K562 (cell line): Measurements from ENCODE around the gene CSNK1G2. TPM values are rescaled to one million over a fixed set of nuclear protein-coding genes. Genes with fewer than 3 reads are reported as not detected.
A peak's percentile ranks its signal among the peaks of the same experiment; 100 is the strongest.

Experiments
- ATAC-seq: fragments of 200-7000 bp; cut with Tn5 transposase; 3 replicates; pipeline ENCODE4 v1.9.1; 2020; ENCODE audit warnings: moderate library complexity
- BruUV-seq: library from RNA; stranded (reverse); fragments of 400-500 nt; replicated peaks from 2 replicates; lab custom pipeline; 2021; lab: Mats Ljungman, UMichigan
- CTCF ChIA-PET: fragments of 300-600 bp; formaldehyde crosslinking; extraction: SDS; loops from one replicate; lab custom pipeline; 2021; ENCODE audit warnings: low intra/inter-chr PET ratio; lab: Yijun Ruan, JAX
- POLR2A ChIA-PET: fragments of 300-600, 350-650 bp; sonication (Branson Sonifier 250); formaldehyde crosslinking; extraction: SDS; loops from one replicate; lab custom pipeline; 2021; ENCODE audit warnings: antibody characterized with exemption, inconsistent platforms; lab: Yijun Ruan, JAX
- DNase-seq, 4 experiments: peaks; one replicate each; pipeline versions ENCODE4 v3.0.0 to v3.0.0-alpha.2; 2011 to 2018; ENCODE audit warnings: low spot score in 3 of 4, mixed read lengths in 3 of 4; ENCODE audit errors: extremely low read depth in 1 of 4
- FAIRE-seq: peaks from 2 replicates; lab custom pipeline; 2011; peaks lifted over from hg19 to GRCh38; lab: Jason Lieb, UNC
- H2AFZ ChIP-seq: 2 replicates; pipeline ENCODE4 v1.6.0; 2011; ENCODE audit warnings: low read depth, low read length, control low read depth, inconsistent platforms
- H3K27ac ChIP-seq: fragments of 200-600 bp; 3 replicates; pipeline ENCODE4 v1.8.0; 2011; ENCODE audit warnings: low read depth, mild to moderate bottlenecking, control low read depth, inconsistent platforms, low read length, moderate library complexity, mixed read lengths; ENCODE audit errors: extremely low read depth
- H3K27me3 ChIP-seq, 2 experiments: fragments of 300-600 bp in 1 of 2; 2 replicates in 1 of 2; 3 replicates in 1 of 2; pipeline versions ENCODE4 v1.6.0 to v1.8.0; 2011; ENCODE audit warnings: inconsistent platforms in 2 of 2, low read length in 2 of 2, mild to moderate bottlenecking in 1 of 2, mixed read lengths in 1 of 2, moderate library complexity in 1 of 2; ENCODE audit not compliant: control insufficient read depth in 2 of 2, insufficient read depth in 2 of 2
- H3K36me3 ChIP-seq: fragments of 300-600 bp; 3 replicates; pipeline ENCODE4 v1.8.0; 2011; ENCODE audit warnings: mild to moderate bottlenecking, low read length, inconsistent platforms; ENCODE audit not compliant: control insufficient read depth, insufficient read depth
- H3K4me1 ChIP-seq, 2 experiments: fragments of 200-600 bp in 1 of 2; replicated peaks in 1 of 2; 2 replicates in 1 of 2; 3 replicates in 1 of 2; pipeline versions ENCODE4 v1.5.1 to v1.8.0; 2011; ENCODE audit warnings: inconsistent platforms in 2 of 2, low read length in 2 of 2, mild to moderate bottlenecking in 1 of 2, mixed read lengths in 1 of 2, moderate library complexity in 1 of 2; ENCODE audit not compliant: control insufficient read depth in 2 of 2, insufficient read depth in 2 of 2
- H3K4me2 ChIP-seq: 2 replicates; pipeline ENCODE4 v1.6.1; 2011; ENCODE audit warnings: low read length, control low read depth, inconsistent platforms, mixed read lengths; ENCODE audit not compliant: insufficient read depth
- H3K4me3 ChIP-seq: fragments of 200-600 bp; sonication (generic), shearing (Covaris generic); 2 replicates; pipeline ENCODE4 v1.5.1; 2016; ENCODE audit warnings: control low read depth, inconsistent platforms
- H3K79me2 ChIP-seq: fragments of 200-600 bp; 3 replicates; pipeline ENCODE4 v1.8.0; 2011; ENCODE audit warnings: low read length, inconsistent platforms; ENCODE audit not compliant: control insufficient read depth, insufficient read depth
- H3K9ac ChIP-seq, 2 experiments: 2 replicates each; pipeline versions ENCODE4 v1.6.0 to v1.6.1; 2011; ENCODE audit warnings: low read depth in 2 of 2, low read length in 2 of 2, control low read depth in 1 of 2, inconsistent platforms in 1 of 2, mild to moderate bottlenecking in 1 of 2, mixed read lengths in 1 of 2; ENCODE audit not compliant: insufficient read depth in 1 of 2
- H3K9me1 ChIP-seq: one replicate; pipeline ENCODE4 v1.6.0; 2011; ENCODE audit warnings: inconsistent platforms, mild to moderate bottlenecking, low read length, moderate library complexity; ENCODE audit not compliant: control insufficient read depth, insufficient read depth
- H3K9me3 ChIP-seq: replicated peaks from 2 replicates; pipeline ENCODE4 v1.5.1; 2011; ENCODE audit warnings: low read depth, low read length, inconsistent platforms; ENCODE audit not compliant: control insufficient read depth, insufficient read depth
- H4K20me1 ChIP-seq: replicated peaks from 2 replicates; pipeline ENCODE4 v1.6.1; 2011; ENCODE audit warnings: low read length, inconsistent platforms, mixed read lengths; ENCODE audit not compliant: control insufficient read depth, insufficient read depth
- CHCHD3 ChIP-seq: fragments of 250-450 bp; sonication (Bioruptor Pico); IDR thresholded peaks from 2 replicates; pipeline ENCODE4 v2.1.2; 2022; ENCODE audit warnings: mild to moderate bottlenecking
- DDX20 ChIP-seq: fragments of 450-650 bp; IDR thresholded peaks from 2 replicates; pipeline ENCODE4 v1.6.1; 2016; ENCODE audit warnings: missing genetic modification characterization, low read depth, mild to moderate bottlenecking, missing compliant biosample characterization, moderate library complexity
- MLLT1 ChIP-seq, 2 experiments: fragments of 450-650 bp; IDR thresholded peaks; 2 replicates each; pipeline ENCODE4 v1.6.1; 2016
- NCOA1 ChIP-seq: fragments of 450-650 bp; IDR thresholded peaks from 2 replicates; pipeline ENCODE4 v1.6.1; 2016; ENCODE audit warnings: low read depth
- POLR2G ChIP-seq: fragments of 200-400 bp; formaldehyde crosslinking; IDR thresholded peaks from 2 replicates; pipeline ENCODE4 v1.6.1; 2017; ENCODE audit warnings: low read depth, mild to moderate bottlenecking, antibody characterized with exemption, low read length, moderate library complexity
- SRSF9 ChIP-seq: fragments of 200-400 bp; formaldehyde crosslinking; IDR thresholded peaks from 2 replicates; pipeline ENCODE4 v1.6.1; 2017; ENCODE audit warnings: low read depth, low read length, borderline replicate concordance
- ZBTB49 ChIP-seq: sonication (generic); formaldehyde crosslinking; IDR thresholded peaks from 2 replicates; pipeline ENCODE4 v1.8.0; 2022; ENCODE audit warnings: missing genetic modification reagents, mild to moderate bottlenecking, borderline replicate concordance
- ZC3H8 ChIP-seq: fragments of 450-650 bp; IDR thresholded peaks from 2 replicates; pipeline ENCODE4 v1.6.1; 2017
- ZNF696 ChIP-seq: fragments of 250-450 bp; sonication (Bioruptor Pico); conservative IDR thresholded peaks from 2 replicates; pipeline ENCODE4 v1.4.0; 2020; ENCODE audit warnings: mild to moderate bottlenecking, moderate library complexity
- WGBS: fragments of 100-300 bp; shearing (Covaris generic); methylation state at CpG from one replicate; pipeline ENCODE4 v1.1.6; 2016; ENCODE audit warnings: low coverage, mixed read lengths; ENCODE audit not compliant: insufficient coverage; ENCODE audit errors: missing lambda C conversion rate; 5-methylcytosine and 5-hydroxymethylcytosine counted together
- in situ Hi-C: fragments of 300-500 bp; cut with MboI; formaldehyde crosslinking; loops from 4 replicates; pipeline ENCODE4 v1.15.0; 2018; ENCODE audit warnings: inconsistent platforms, mixed read lengths
- intact Hi-C: fragments of 100-400 bp; cut with micrococcal nuclease; formaldehyde crosslinking; loops from 2 replicates; pipeline ENCODE4 v1.14.2; 2022
- polyA plus RNA-seq, 8 experiments: library from polyadenylated mRNA; depleted of rRNA in 4 of 8; stranded (reverse) in 5 of 8; unstranded in 3 of 8; fragments of >200 nt; fragmentation: Nextera tagmentation in 2 of 8; fragmentation: Illumina TruSeq in 1 of 8; extraction: Ambion mirVana in 2 of 8; extraction: Trizol in 1 of 8; gene quantifications; 2 replicates each; pipeline versions ENCODE4 v1.2.1 to v1.2.3, GENCODE V29; 2011 to 2014; ENCODE audit warnings: inconsistent platforms in 1 of 8, missing spikeins in 1 of 8
- total RNA-seq, 7 experiments: library from RNA; depleted of rRNA in 6 of 7; stranded (reverse); fragments of >200 nt in 6 of 7; fragmentation: Illumina TruSeq in 2 of 7; extraction: Trizol in 2 of 7; gene quantifications; 2 replicates each; pipeline versions ENCODE4 v1.2.1 to v1.2.3, GENCODE V29; 2011 to 2021; ENCODE audit warnings: low replicate concordance in 1 of 7

Gene CSNK1G2
- total and polyA plus RNA-seq, 9 of the 15 experiments (the other 6 are each of a cell fraction or from before 2014, with no cell fraction given) = 0.48 to 119 (median 49.5) TPM

- Histone ChIP-seq H3K4me1 (peaks cover 0 to 29% of the 10 kb centered on the region in 2 experiments; a peak in 2 of 5 replicates), H3K4me2 (no peak overlapping the region), H3K27me3 (no peaks in the 10 kb centered on the region), H4K20me1 (peaks cover 5% of the 10 kb centered on the region; the same call in 1 of the 2 replicates), H3K27ac (no peak overlapping the region), H3K9ac (no peak overlapping the region), H3K36me3 (peaks cover 30% of the 10 kb centered on the region; the same call in 2 of the 3 replicates), H2AFZ (no peak overlapping the region), H3K9me1 (peaks cover 3% of the 10 kb centered on the region), H3K4me3 (no peak overlapping the region), H3K79me2 (peaks cover 42% of the 10 kb centered on the region), H3K9me3 (no peaks in the 10 kb centered on the region)
- TF ChIP-seq NCOA1 (no peak), POLR2G (peak; percentile 46), DDX20 (tag) (no peak), MLLT1 (IDR thresholded peaks at IDR 0.05) (no peak), ZBTB49 (no peak), CHCHD3 (CRISPR knock-in tag) (no peak), ZC3H8 (no peak), ZNF696 (no peak), SRSF9 (no peak)
- FAIRE-seq (no peak), DNase-seq (no peak), ATAC-seq (no peak)
- BruUV-seq = no TSS peak
- CTCF ChIA-PET = no interaction called here
- in situ Hi-C loops = no loop called here
- POLR2A ChIA-PET = interaction anchor here (0.7 kb wide), 1 partner anchor 65 kb away, joined by 5 read pairs; no protein-coding TSS in a partner anchor
- 89% methylated on average over 12 of the region's 23 CpGs for WGBS
- intact Hi-C loops = no loop called here
Measured at GRCh38 chr19:1962674-1963073, 21.7 kb downstream of the CSNK1G2 start.
